ENCODE data around the gene PRSS53. TPM values are rescaled to one million over a fixed set of nuclear protein-coding genes. Genes with fewer than 3 reads are reported as not detected.

Gene PRSS53
- polyA plus RNA-seq, 1 of the 3 experiments (the other 2 are of a cell fraction): 3.1 TPM

- Histone ChIP-seq H3K9ac (no peak overlapping the region), H3K4me3 (ENCODE audit: low read depth in 2 of 2, low read length in 1 of 2) (no peak overlapping the region), H2AFZ (ENCODE audit: low read depth) (no peak overlapping the region), H3K9me3 (no peaks in the 10 kb centered on the region), H3K4me2 (no peak overlapping the region), H3K79me2 (ENCODE audit: insufficient read depth) (no peaks in the 10 kb centered on the region), H3K27me3 (ENCODE audit: insufficient read depth) (no peaks in the 10 kb centered on the region), H4K20me1 (ENCODE audit: insufficient read depth) (no peaks in the 10 kb centered on the region), H3K36me3 (replicated peaks in 1 of 2; ENCODE audit: control insufficient read depth in 1 of 2, insufficient read depth in 2 of 2, low read length in 1 of 2) (peaks cover 22 to 23% of the 10 kb centered on the region in 2 experiments), H3K27ac (ENCODE audit: low read depth in 2 of 2, low read length in 1 of 2) (no peak overlapping the region), H3K9me2 (no peaks in the 10 kb centered on the region), H3F3A (replicated peaks; ENCODE audit: insufficient read depth) (peaks cover 4% of the 10 kb centered on the region), H3K4me1 (ENCODE audit: control insufficient read depth in 1 of 2, insufficient read depth in 2 of 2, low read depth in 1 of 2, low read length in 1 of 2) (no peaks in the 10 kb centered on the region)
- TF ChIP-seq GATA2 (CRISPR knock-in tag; IDR thresholded peaks at IDR 0.05): no peak
- no peak for TF ChIP-seq ZBTB33 (IDR thresholded peaks at IDR 0.05; ENCODE audit: borderline replicate concordance, low read depth)
- no peak for TF ChIP-seq TAF1 (IDR thresholded peaks at IDR 0.05; ENCODE audit: borderline replicate concordance, low read depth, low read length)
- TF ChIP-seq RAD21 (IDR thresholded peaks at IDR 0.05; ENCODE audit: low read length): no peak
- CTCF ChIA-PET: no interaction called here
- no peak for DNase-seq
- POLR2A ChIA-PET: no interaction called here
- 94% methylated on average over 1 of the region's 1 CpG for WGBS (ENCODE audit: low lambda C conversion rate)
Measured at GRCh38 chr16:31043352-31043751, 45.4 kb downstream of the PRSS53 start.

- CTCF ChIA-PET: no interaction called here
- 94% methylated on average over 8 of the region's 10 CpGs for WGBS (ENCODE audit: low lambda C conversion rate)
Measured at GRCh38 chr16:31042866-31043265, 45.9 kb downstream of the PRSS53 start.

GRCh38 chr16:31038993-31039392, 49.8 kb downstream of the PRSS53 start:
- ChIA-PET CTCF (no interaction called here), POLR2A (no interaction called here)
- H4K20me1 ChIP-seq (ENCODE audit: insufficient read depth): peaks cover 7% of the 10 kb centered on the region
- no peaks in the 10 kb centered on the region for H3F3A ChIP-seq (replicated peaks; ENCODE audit: insufficient read depth)
- H3K4me1 ChIP-seq (ENCODE audit: control insufficient read depth in 1 of 2, insufficient read depth in 2 of 2, low read depth in 1 of 2, low read length in 1 of 2): peaks cover 4% of the 10 kb centered on the region in 2 experiments; a peak in 1 of 4 replicates
- no peaks in the 10 kb centered on the region for H3K9me3 ChIP-seq
- H3K27me3 ChIP-seq (ENCODE audit: insufficient read depth): no peaks in the 10 kb centered on the region
- H3K4me3 ChIP-seq (ENCODE audit: low read depth in 2 of 2, low read length in 1 of 2): no peak overlapping the region
- no peak overlapping the region for H3K27ac ChIP-seq (ENCODE audit: low read depth in 2 of 2, low read length in 1 of 2)
- H3K4me2 ChIP-seq: no peak overlapping the region
- peaks cover 15% of the 10 kb centered on the region for H3K79me2 ChIP-seq (ENCODE audit: insufficient read depth)
- no peak overlapping the region for H3K9ac ChIP-seq
- DNase-seq: no peak
- WGBS (ENCODE audit: low lambda C conversion rate): no CpG with 5 or more reads among the region's 2 CpGs
- no peaks in the 10 kb centered on the region for H3K9me2 ChIP-seq
- no peak overlapping the region for H2AFZ ChIP-seq (ENCODE audit: low read depth)
- H3K36me3 ChIP-seq (replicated peaks in 1 of 2; ENCODE audit: control insufficient read depth in 1 of 2, insufficient read depth in 2 of 2, low read length in 1 of 2): peaks cover 32 to 51% of the 10 kb centered on the region in 2 experiments
- TF ChIP-seq MAX (IDR thresholded peaks at IDR 0.05; ENCODE audit: low read depth) (no peak), PBX3 (IDR thresholded peaks at IDR 0.05) (no peak), NFIC (IDR thresholded peaks at IDR 0.05; ENCODE audit: borderline replicate concordance) (no peak), SMC3 (IDR thresholded peaks at IDR 0.05; ENCODE audit: low read depth, low read length) (no peak), RFX5 (IDR thresholded peaks at IDR 0.05; ENCODE audit: low read length) (no peak), RXRA (IDR thresholded peaks at IDR 0.05; ENCODE audit: borderline replicate concordance, low read depth) (no peak), MXI1 (IDR thresholded peaks at IDR 0.05; ENCODE audit: low read depth, low read length) (no peak), RAD21 (IDR thresholded peaks at IDR 0.05; ENCODE audit: low read length) (no peak), TCF12 (IDR thresholded peaks at IDR 0.05) (no peak), ZBTB33 (IDR thresholded peaks at IDR 0.05; ENCODE audit: borderline replicate concordance, low read depth) (no peak), MEF2A (IDR thresholded peaks at IDR 0.05; ENCODE audit: borderline replicate concordance, low read depth) (no peak)

More at GRCh38 chr16:31042866-31043265, 45.9 kb downstream of the PRSS53 start:
- Histone ChIP-seq H3K79me2 (ENCODE audit: insufficient read depth) (no peaks in the 10 kb centered on the region), H4K20me1 (ENCODE audit: insufficient read depth) (no peaks in the 10 kb centered on the region), H3K9ac (no peak overlapping the region), H3K9me2 (no peaks in the 10 kb centered on the region), H3K4me3 (ENCODE audit: low read depth in 2 of 2, low read length in 1 of 2) (no peak overlapping the region), H3K27ac (ENCODE audit: low read depth in 2 of 2, low read length in 1 of 2) (no peak overlapping the region), H3F3A (replicated peaks; ENCODE audit: insufficient read depth) (peaks cover 4% of the 10 kb centered on the region), H2AFZ (ENCODE audit: low read depth) (no peak overlapping the region), H3K9me3 (no peaks in the 10 kb centered on the region), H3K27me3 (ENCODE audit: insufficient read depth) (no peaks in the 10 kb centered on the region), H3K4me2 (no peak overlapping the region), H3K36me3 (replicated peaks in 1 of 2; ENCODE audit: control insufficient read depth in 1 of 2, insufficient read depth in 2 of 2, low read length in 1 of 2) (peaks cover 27 to 28% of the 10 kb centered on the region in 2 experiments), H3K4me1 (ENCODE audit: control insufficient read depth in 1 of 2, insufficient read depth in 2 of 2, low read depth in 1 of 2, low read length in 1 of 2) (no peaks in the 10 kb centered on the region)
- POLR2A ChIA-PET: no interaction called here
- no peak for DNase-seq
- no peak for TF ChIP-seq MEF2A (IDR thresholded peaks at IDR 0.05; ENCODE audit: borderline replicate concordance, low read depth)
- TF ChIP-seq CHD2 (IDR thresholded peaks at IDR 0.05; ENCODE audit: low read length, partially characterized antibody): no peak
- TF ChIP-seq NRF1 (IDR thresholded peaks at IDR 0.05; ENCODE audit: low read depth, low read length): no peak
- no peak for TF ChIP-seq USF2 (IDR thresholded peaks at IDR 0.05; ENCODE audit: borderline replicate concordance, low read depth, low read length)
